ENCODE measurements around the gene GTF2A1.

Gene GTF2A1

DNA sequence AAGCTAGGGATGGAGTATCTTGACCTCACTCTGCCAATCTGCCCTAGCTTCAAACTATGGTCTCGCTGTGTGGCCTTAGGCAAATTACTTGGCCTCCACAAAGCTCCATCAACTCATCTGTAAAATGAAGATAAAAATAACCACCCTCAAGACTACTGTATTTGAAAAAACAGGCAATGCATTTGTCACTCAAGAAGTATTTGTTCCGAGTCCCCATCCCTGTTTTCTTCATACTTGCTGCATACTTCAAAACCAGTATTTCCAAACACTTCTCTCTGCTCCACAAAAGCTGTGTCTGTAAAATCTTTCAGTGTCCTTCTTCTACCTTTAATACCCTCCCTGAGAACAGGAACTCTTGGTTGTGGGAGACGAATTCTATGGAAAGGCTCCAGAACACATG lies 47.9 kb downstream of the GTF2A1 start:
- no peak for DNase-seq

DNA sequence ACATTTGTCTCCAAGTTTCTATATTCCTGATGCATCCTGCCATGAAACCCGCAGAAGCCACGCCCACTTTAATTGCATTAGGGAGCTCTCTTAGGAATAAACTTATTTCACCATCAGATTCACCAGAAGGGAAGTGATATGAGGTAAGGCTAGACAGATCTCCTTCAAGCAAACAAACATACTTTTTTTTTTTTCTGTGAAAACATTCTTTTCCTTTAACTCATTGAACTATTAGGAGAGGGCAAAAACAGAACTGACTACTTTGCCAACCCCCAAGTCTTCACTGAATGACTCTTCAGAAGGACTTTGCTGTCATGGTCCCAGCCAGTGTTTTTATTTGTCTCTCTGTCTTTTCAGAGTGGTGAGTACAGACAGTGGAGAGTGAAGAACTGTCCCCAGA lies 48.4 kb downstream of the GTF2A1 start:
- DNase-seq: no peak

DNA sequence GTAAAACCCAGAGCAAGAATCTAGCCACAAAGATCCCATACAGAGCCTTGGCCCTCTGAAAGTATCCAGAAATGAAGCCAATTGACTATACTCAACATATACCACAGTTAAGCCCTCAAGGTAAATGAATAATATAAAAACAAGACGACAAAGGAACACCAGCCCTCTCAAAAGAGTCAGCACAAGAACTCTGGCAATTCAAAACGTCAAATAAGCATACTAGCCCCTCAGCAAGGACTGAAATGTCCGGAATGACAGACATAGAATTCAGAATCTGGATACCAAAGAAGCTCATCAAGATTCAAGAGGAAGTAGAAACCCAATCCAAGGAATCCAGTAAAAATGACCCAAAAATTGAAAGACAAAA lies 49.9 kb downstream of the GTF2A1 start:
- no peak for DNase-seq

DNA sequence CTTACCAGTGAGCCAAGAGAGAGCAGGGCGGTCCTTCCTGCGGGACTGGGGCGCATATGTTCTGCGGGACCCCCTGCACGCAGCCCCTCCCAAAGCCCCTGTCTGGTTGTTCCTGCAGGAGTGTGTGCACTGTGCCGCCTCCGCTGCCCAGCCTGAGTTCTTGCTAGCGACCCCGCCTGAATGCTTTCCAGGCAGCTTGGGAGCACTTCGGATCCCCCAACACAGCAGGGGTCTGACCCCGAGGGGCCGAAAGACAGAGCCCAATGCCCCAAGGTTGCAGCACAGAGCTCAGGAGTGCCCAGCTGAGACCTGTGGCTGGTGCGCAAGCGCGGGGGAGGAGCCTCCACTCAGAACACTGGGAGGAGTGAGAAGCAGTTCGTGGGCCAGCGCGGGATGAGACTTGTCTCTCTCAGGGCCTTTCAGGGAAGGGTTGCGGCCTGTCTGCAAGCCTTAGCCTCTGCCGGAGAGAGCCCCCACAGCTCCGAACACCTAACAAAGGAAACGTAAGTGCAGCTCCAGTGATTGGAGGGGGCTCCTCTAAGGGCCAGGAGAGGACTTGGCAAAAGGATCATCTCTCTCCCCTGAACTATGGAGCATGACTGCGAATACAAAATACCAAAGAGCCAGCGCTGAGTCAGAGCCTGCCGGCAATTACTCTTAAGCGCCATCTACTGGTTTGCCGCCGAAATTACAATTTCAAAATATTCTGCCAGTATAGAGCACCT lies 50.5 kb downstream of the GTF2A1 start:
- peak; percentile 92 for DNase-seq

DNA sequence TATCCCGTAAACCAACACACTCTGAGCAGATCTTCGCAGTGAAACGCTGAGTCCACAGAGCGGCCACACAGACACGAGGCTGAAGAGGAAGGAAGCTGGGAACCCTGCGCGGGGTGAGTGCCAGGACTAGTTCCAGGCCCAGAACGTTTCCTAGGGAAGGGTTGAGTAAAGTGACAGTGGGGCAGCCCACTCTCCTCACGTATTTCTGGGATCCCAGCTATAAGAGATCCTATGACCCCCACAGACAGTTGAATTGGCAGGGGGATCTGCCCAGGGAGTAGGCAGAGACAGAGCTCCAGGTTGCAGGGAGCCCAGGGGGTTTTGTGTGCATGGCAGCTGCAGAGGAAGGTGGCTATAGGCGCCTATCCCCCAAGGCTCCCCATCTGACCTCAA lies 51.1 kb downstream of the GTF2A1 start:
- DNase-seq: peak; percentile 17

DNA sequence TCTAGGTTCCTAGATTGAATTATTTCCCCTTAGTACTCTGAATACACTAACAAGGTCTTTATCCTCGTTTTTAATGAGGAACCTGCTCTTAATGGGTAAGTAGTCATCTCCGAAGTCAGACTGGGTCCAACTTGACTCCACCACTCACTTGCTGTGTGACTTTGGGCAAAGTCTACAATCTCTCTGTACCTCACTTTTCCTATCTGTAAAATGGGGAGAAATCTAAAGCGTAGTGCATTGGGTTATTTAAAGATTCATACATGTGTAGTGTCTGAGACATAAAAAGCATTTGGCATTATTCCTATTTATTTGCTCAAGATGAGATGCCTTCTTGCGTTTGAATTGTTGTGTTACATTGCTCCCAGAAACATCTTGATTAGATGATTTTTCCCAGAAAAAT lies 51.5 kb downstream of the GTF2A1 start:
- DNase-seq: no peak

DNA sequence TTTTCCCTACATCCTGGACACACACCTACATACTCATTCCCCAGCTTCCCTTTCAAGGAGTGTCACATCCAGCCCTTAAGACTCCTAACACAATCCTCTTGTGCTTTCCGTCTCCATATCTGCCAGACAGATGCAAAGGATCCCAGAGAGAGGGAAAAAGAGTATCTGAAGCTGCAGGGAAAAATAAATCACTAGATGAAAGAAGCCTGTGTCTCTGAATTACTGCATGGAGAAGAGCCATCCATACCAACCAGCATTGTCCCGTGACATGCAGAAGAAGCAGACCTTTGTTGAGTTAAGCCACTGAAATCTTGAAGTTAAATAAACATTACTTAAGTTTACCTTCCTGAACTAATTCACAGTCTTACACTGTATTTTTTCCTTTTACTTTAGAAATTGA lies 54.6 kb downstream of the GTF2A1 start:
- no peak for DNase-seq

DNA sequence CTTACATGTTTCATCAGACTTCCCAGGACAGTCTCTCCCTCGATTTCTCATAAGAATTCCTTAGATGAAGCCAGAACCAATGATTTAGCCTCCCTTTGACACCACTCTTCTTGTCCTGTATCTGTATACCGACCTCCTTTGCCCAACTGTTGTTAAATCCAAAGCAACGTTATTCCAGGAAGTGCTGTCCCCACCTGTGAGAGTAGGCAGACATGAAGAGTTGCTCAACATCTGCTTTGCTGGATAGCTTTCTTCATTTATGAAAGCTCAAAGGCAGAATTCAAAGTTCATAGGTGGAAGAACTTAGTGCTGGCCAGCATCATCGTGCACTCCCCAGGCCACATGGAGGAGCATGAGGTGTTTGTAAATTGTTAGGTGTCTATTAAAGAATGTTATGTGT lies 55.6 kb downstream of the GTF2A1 start:
- no peak for DNase-seq

DNA sequence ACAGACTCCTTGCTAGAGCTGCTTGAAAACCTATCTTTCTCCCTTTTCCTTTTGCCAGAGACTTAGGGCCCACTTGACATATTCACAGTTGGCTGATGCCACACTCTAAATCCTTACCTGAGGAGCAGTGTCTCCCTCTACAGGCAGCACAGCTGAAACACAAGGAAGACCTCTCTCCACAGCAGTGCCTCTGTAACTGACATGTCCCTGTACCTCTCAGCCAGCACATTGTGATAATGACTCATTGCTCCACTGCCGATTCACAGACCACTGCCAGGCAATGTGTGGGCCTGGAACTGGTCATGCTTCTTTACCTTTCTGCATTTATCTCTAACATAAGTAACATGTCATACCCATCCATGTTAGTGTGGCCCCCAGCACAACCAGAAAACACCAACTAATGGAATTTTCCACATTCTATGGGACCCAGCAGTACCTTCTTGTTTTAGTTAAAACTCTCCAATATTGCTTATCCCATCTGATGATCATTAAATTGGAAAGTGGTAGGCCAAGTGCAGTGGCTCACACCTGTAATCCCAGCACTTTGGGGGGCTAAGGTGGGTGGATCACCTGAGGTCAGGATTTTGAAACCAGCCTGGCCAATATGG lies 56.5 kb downstream of the GTF2A1 start:
- peak; percentile 75 for DNase-seq

DNA sequence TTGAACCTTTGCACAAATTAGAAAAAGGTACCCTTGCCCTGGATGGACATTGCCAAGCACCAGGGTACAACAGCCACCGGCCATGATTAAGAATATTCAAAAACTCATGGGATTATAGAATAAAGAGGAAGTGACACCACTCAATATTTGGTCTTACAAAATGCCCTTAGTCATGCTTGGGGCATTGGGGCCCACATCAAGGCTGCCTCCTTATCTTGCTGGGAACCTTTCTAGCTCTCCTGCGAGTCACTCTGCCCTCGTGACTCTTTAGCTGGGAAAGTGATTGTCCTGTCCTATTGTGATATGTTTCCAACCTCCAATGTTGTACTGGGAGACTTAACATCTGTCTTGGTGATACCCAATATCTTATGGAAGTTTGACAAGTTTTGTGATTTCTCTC lies 57.8 kb downstream of the GTF2A1 start:
- no peak for DNase-seq

DNA sequence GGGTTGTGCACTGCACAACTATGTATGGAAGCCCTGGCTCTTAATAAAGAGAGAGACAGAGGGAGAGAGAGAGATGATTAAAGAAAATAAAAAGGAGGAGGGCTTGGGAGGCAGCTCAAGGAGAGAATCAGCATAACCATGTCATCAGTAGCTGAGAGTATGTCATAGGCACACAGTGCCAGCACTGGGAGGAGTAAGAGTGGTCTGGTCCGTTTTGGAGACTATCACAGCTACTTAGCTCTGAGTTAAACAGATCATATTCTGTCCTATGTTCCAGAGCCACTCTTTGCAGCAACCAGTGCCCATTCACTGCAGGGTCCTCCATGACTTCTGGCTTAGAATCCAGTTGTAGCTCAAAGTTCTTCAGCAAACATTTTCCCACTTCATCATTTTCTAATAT lies 59.0 kb downstream of the GTF2A1 start:
- no peak for DNase-seq

DNA sequence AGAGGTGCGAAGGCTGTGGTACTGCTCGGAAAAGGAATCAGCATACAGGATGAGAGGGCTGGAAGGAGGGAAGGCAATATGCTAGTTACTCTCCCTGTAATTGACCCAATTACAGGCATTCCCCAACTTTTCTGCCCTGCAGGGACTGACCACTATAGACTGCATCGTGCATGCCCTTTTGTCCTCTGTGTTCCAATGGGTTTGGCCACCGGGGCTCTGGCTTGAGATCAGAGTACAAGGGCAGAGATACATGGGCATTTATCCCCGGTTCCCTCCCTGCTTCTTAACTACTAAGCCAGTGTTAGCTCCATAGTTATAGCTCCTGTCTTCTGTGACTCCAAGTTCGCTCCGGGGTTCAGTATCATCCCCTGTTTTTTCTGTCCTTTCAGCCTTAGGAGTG lies 59.7 kb downstream of the GTF2A1 start:
- no peak for DNase-seq

DNA sequence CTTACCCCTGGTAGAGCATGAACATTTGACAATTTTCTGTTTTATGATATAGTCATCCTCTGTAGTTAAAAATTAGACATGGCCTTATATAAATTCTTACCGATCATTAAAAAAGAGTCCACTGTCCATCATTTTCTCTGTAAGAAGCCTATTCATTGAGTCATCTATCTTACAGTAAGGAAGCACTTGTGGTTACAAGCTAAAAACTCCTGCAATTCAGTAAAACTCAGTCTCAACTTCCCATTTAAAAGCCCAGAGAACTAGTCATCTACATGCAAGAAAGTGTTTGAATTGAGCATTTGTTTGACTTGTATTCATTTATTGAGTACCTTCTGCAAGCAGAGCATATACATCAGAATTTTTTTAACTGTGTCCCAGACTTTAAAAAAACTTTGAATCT lies 63.3 kb downstream of the GTF2A1 start:
- no peak for DNase-seq

DNA sequence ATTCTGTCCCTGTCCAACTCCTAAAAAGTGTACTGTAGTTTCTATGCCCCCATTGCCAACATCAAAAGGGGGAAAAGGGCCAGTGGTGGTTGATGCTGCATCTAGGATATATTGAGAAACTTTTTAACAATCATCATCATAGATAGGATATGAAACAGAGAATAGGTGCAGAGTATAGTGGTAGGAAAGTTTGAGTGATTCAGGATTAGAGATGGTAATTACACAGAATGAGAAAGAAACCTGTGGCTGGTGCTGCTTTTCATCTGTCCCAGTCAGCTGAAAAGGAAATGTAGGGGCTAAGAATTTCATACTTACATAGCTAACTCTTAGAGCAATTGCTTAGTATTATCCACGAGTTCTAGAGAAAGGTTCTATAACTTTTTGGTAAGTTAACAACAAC lies 67.6 kb downstream of the GTF2A1 start:
- peak; percentile 26 for DNase-seq

DNA sequence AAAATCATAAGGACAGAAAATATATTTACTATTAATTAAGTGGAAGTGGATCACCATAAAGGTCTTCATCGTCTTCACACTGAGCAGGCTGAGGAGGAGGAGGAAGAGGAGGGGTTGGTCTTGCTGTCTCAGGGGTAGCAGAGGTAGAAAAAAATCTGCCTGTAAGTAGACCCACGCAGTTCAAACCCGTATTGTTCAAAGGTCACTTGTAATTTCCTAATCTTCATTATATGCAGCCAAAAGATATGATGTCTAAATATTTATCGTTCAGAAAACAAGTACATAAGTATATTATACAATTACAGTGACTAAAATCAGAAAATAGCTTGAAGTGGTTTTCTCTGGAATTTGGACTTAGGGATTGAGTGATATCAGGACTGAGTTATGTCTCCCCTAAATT lies 72.1 kb downstream of the GTF2A1 start:
- no peak for DNase-seq

DNA sequence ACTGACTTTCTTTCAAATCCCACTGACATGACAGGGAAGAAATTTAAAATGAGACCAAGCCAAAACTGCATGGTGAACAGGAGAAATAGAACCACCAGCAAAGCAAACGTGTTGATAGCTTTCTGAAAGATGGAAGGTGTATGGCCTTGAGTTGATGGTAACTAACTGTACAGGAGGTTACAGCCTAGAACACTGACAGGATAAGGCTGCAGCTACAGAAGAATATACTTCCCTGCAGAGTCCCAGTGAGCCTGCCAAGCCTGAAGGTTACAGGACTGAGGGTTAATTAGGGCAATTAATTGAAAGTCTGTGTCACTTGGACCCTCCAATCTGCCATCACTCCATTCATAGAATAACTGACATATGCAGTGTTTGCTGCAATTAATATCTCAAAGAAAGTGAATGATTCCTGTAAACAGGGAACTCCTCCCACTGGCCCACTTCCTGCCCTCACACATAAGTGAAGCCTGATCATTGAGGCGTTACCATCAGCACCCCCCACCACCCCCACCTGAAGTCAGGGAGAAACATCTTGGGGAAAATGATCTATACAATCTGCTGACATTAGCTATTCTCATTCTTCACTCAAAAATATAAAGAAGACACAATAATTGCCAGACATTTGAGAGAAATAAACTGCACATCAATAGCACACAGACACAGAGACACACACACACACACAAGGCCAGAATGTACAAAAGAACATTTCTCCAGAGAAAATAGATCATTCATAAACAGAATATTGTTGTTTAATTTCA lies 73.4 kb downstream of the GTF2A1 start:
- no peak for DNase-seq

DNA sequence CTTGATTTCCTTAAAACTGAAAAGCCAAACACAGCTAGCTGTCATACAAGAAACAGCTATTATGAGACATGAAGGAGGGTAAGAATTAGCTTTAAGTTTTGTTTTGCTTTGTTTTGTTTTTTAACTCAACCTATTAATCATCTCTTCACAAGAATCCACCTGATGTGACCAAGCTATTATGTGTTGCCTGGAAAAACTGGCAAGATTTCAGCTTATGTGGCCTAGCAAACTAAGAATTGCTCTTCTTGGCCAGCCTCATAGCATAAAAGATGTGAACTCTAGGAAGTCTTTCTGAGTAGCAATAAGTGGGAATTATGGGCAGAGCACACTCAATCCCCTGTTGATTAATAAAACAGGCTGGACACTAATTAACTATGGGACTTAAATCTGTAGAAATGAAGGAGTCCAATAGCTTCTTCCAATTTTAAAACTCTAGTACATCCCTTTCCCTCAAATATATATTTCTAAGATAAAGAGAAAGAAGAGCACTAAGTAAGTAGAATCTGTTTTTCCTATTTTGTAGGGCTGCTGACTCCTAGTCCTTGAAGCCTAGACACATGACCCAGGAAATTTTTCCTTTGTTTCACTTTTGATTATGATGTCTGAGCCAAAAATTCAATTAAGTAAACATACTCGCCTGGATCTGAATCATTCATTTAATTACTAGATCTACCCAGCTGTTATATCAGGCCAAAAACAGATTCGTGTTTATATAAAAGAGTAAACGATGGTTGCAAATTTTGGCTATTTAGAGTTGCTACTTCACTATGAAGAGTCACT lies 75.7 kb downstream of the GTF2A1 start:
- no peak for DNase-seq

DNA sequence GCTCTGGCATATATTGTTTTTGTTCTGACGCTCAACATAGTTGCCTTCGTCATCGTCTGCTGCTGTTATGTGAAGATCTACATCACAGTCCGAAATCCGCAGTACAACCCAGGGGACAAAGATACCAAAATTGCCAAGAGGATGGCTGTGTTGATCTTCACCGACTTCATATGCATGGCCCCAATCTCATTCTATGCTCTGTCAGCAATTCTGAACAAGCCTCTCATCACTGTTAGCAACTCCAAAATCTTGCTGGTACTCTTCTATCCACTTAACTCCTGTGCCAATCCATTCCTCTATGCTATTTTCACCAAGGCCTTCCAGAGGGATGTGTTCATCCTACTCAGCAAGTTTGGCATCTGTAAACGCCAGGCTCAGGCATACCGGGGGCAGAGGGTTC lies 77.0 kb downstream of the GTF2A1 start:
- no peak for DNase-seq

DNA sequence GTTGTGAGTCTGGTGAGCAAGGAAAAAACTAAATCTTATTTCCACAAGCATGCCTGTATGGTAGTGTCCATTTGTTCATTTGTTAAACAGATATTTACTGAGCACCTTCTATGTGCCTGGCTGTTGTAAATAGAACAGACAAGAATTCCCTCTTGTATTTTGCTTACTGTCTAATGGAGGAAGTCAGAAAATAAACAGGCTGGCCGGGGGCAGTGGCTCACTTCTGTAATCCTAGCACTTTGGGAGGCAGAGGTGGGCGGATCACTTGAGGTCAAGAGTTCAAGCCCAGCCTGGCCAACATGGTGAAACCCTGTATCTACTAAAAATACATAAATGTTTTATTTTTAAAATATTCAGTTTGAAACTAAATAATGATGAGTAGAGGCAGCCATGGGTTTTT lies 79.3 kb downstream of the GTF2A1 start:
- DNase-seq: no peak

DNA sequence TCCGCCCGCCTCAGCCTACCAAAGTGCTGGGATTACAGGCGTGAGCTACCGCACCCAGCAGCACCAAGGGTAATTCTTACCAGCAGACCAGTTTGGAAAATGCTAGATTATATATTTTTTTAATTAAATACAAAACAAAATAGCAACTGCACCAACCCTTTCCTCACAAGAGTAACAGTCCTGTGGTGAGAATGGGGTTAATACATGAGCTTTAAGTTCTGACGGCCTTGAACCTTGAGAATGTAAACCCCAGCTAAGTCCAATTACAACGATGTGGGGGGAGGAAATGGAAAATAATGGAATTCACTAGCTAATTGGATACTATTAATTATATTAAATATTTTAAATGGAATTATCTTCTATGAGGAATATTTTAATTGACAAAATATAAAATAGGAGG lies 82.3 kb downstream of the GTF2A1 start:
- no peak for DNase-seq

DNA sequence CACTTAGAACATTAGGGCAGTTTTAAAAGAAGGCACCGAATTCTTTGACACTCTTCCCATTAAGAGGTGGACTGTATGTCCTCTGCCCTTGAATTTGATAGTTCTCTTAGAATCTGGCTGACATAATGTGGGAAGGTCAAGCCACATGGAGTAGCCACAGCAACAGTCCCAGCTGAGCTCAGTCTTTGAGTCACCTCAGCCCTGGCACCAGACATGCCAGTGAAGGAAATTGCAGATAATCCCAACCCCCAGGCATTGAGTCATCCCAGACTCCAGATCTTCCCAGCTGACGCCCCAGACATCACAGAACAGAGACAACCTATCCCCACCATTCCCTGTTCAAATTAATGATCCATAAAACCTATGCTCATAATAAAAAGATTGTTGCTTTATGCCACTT lies 83.4 kb downstream of the GTF2A1 start:
- no peak for DNase-seq

DNA sequence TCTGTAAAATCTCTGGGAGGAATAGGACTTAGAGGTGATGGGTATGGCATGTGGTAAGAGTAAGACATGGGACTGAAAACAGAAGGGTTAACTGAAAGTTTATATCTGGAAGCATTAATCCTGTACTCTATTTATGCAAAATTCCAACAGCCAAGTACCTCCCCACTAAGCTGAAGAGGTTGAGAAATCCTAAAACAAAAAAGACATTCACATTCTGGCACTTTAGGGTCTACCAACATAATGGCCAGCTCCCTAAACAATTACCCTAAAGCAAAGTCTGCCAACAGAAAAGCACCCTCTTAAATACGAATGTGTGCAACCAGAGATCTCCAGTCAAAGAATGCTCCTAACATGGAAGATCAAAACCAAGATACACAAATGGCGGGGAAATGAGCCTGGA lies 87.4 kb downstream of the GTF2A1 start:
- DNase-seq: no peak

DNA sequence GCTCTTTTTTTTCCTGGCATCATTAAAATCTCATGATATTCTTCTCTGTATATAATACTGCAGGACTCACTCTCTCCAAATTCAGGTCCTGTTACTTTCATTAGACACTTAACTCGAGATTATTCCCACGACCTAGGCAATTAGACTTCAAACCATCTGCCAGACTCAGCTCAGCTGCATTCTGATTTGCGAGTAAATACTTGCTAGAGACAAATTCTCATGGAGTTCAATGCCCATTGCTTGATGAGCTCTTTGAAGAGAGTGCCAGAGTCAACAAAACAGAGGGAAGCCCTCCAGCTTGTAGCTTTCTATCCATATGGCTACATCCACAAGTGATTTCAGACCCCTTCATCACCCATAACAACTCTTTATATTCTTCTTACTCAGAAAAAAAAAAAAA lies 88.3 kb downstream of the GTF2A1 start:
- no peak for DNase-seq

DNA sequence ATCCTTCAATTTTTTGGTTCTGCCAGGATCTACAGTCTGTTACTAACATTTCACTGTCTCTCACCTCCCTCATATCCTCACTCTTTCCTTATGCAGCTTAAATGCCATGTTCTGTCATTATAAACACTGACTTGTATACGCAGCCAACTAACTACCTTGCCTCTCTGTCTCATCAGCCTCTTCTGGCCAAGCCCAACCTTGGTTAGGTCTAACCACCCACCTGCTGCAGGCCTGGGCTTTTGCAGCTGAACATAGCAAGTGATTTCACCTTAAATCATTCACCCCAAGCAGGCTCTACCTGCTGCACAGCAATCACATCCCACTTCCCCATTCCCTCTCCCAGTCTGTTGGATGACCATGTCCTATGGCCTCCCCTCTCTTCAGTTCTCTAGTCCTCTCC lies 91.5 kb downstream of the GTF2A1 start:
- DNase-seq: no peak

Measured in stimulated activated CD4-positive, alpha-beta T cell treated with anti-CD3 and anti-CD28 coated beads, Interleukin-15, amount 100 ng/mL, for 24 hours (primary cell).